ENCODE data around the gene FILIP1L. TPM values are rescaled to one million over a fixed set of nuclear protein-coding genes. Genes with fewer than 3 reads are reported as not detected.

FILIP1L gene
- polyA plus RNA-seq, 1 of the 3 experiments (the other 2 are of a cell fraction) = 26.8 TPM

DNA sequence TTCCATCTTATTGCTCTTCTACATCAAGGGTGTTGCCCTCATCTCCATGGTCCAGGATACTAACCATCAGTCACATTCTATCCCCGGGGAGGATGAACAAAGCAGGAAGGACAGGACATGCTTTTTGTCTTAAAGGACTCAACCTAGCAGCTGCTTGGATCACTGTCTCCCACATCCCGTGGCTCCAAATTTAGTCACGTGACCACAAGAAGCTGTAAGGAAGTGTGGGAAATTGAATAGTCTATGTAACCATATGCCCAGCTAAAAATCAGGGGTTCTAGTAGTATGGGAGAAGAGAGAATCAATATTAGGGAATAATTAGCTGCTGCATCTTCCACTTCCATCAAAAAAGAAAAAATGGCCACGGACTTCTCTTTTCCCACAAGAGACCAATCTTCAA is 314.9 kb downstream of the FILIP1L start:
- WGBS (ENCODE audit: low lambda C conversion rate) = 29% methylated on average over 4 of the region's 4 CpGs
- no peaks in the 10 kb centered on the region for H3K4me1 ChIP-seq (ENCODE audit: control insufficient read depth in 1 of 2, insufficient read depth in 2 of 2, low read depth in 1 of 2, low read length in 1 of 2)
- no peak for DNase-seq
- ChIA-PET CTCF (no interaction called here), POLR2A (no interaction called here)
- H2AFZ ChIP-seq (ENCODE audit: low read depth) = no peak overlapping the region
- H3K4me2 ChIP-seq = no peak overlapping the region
- no peak overlapping the region for H3K27ac ChIP-seq (ENCODE audit: low read depth in 2 of 2, low read length in 1 of 2)
- no peaks in the 10 kb centered on the region for H3K79me2 ChIP-seq (ENCODE audit: insufficient read depth)
- no peaks in the 10 kb centered on the region for H3K27me3 ChIP-seq (ENCODE audit: insufficient read depth)
- no peaks in the 10 kb centered on the region for H3K9me2 ChIP-seq
- H4K20me1 ChIP-seq (ENCODE audit: insufficient read depth) = no peaks in the 10 kb centered on the region
- H3K9ac ChIP-seq = no peak overlapping the region
- H3K36me3 ChIP-seq (replicated peaks in 1 of 2; ENCODE audit: control insufficient read depth in 1 of 2, insufficient read depth in 2 of 2, low read length in 1 of 2) = no peaks in the 10 kb centered on the region
- H3F3A ChIP-seq (replicated peaks; ENCODE audit: insufficient read depth) = no peaks in the 10 kb centered on the region
- H3K9me3 ChIP-seq = no peaks in the 10 kb centered on the region
- no peak for TF ChIP-seq FOSL2 (IDR thresholded peaks at IDR 0.05; ENCODE audit: borderline replicate concordance, low read depth)
- TF ChIP-seq RFX5 (IDR thresholded peaks at IDR 0.05; ENCODE audit: low read length) = no peak
- TF ChIP-seq MXI1 (IDR thresholded peaks at IDR 0.05; ENCODE audit: low read depth, low read length) = no peak
- TF ChIP-seq, protein P1, sequence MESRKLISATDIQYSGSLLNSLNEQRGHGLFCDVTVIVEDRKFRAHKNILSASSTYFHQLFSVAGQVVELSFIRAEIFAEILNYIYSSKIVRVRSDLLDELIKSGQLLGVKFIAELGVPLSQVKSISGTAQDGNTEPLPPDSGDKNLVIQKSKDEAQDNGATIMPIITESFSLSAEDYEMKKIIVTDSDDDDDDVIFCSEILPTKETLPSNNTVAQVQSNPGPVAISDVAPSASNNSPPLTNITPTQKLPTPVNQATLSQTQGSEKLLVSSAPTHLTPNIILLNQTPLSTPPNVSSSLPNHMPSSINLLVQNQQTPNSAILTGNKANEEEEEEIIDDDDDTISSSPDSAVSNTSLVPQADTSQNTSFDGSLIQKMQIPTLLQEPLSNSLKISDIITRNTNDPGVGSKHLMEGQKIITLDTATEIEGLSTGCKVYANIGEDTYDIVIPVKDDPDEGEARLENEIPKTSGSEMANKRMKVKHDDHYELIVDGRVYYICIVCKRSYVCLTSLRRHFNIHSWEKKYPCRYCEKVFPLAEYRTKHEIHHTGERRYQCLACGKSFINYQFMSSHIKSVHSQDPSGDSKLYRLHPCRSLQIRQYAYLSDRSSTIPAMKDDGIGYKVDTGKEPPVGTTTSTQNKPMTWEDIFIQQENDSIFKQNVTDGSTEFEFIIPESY (IDR thresholded peaks at IDR 0.05; ENCODE audit: borderline replicate concordance, low read depth) = no peak
- H3K4me3 ChIP-seq (ENCODE audit: low read depth in 2 of 2, low read length in 1 of 2) = no peak overlapping the region

DNA sequence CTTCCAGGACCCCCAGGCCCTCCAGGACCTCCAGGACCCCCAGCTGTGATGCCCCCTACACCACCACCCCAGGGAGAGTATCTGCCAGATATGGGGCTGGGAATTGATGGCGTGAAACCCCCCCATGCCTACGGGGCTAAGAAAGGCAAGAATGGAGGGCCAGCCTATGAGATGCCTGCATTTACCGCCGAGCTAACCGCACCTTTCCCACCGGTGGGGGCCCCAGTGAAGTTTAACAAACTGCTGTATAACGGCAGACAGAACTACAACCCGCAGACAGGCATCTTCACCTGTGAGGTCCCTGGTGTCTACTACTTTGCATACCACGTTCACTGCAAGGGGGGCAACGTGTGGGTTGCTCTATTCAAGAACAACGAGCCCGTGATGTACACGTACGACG is 318.7 kb downstream of the FILIP1L start:
- TF ChIP-seq TEAD4 (IDR thresholded peaks at IDR 0.05; ENCODE audit: borderline replicate concordance, insufficient read depth) (no peak), MEF2A (IDR thresholded peaks at IDR 0.05; ENCODE audit: borderline replicate concordance, low read depth) (no peak), NFIC (IDR thresholded peaks at IDR 0.05; ENCODE audit: borderline replicate concordance) (no peak), GABPA (IDR thresholded peaks at IDR 0.05; ENCODE audit: low read depth) (no peak), SIN3A (IDR thresholded peaks at IDR 0.05; ENCODE audit: borderline replicate concordance, low read depth, low read length) (no peak)
- TF ChIP-seq, protein P2, sequence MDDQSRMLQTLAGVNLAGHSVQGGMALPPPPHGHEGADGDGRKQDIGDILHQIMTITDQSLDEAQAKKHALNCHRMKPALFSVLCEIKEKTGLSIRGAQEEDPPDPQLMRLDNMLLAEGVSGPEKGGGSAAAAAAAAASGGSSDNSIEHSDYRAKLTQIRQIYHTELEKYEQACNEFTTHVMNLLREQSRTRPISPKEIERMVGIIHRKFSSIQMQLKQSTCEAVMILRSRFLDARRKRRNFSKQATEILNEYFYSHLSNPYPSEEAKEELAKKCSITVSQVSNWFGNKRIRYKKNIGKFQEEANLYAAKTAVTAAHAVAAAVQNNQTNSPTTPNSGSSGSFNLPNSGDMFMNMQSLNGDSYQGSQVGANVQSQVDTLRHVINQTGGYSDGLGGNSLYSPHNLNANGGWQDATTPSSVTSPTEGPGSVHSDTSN (IDR thresholded peaks at IDR 0.05) = no peak
- TF ChIP-seq, protein P3, sequence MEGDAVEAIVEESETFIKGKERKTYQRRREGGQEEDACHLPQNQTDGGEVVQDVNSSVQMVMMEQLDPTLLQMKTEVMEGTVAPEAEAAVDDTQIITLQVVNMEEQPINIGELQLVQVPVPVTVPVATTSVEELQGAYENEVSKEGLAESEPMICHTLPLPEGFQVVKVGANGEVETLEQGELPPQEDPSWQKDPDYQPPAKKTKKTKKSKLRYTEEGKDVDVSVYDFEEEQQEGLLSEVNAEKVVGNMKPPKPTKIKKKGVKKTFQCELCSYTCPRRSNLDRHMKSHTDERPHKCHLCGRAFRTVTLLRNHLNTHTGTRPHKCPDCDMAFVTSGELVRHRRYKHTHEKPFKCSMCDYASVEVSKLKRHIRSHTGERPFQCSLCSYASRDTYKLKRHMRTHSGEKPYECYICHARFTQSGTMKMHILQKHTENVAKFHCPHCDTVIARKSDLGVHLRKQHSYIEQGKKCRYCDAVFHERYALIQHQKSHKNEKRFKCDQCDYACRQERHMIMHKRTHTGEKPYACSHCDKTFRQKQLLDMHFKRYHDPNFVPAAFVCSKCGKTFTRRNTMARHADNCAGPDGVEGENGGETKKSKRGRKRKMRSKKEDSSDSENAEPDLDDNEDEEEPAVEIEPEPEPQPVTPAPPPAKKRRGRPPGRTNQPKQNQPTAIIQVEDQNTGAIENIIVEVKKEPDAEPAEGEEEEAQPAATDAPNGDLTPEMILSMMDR (IDR thresholded peaks at IDR 0.05) = no peak
- no peak overlapping the region for H3K27ac ChIP-seq (ENCODE audit: low read depth in 2 of 2, low read length in 1 of 2)
- no peak overlapping the region for H3K4me3 ChIP-seq (ENCODE audit: low read depth in 2 of 2, low read length in 1 of 2)
- H3K79me2 ChIP-seq (ENCODE audit: insufficient read depth) = no peaks in the 10 kb centered on the region
- 81% methylated on average over 15 of the region's 15 CpGs for WGBS (ENCODE audit: low lambda C conversion rate)
- no peaks in the 10 kb centered on the region for H3K27me3 ChIP-seq (ENCODE audit: insufficient read depth)
- POLR2A ChIA-PET = no interaction called here
- no peaks in the 10 kb centered on the region for H3K36me3 ChIP-seq (replicated peaks in 1 of 2; ENCODE audit: control insufficient read depth in 1 of 2, insufficient read depth in 2 of 2, low read length in 1 of 2)
- H3F3A ChIP-seq (replicated peaks; ENCODE audit: insufficient read depth) = no peaks in the 10 kb centered on the region
- CTCF ChIA-PET = no interaction called here
- H3K9me2 ChIP-seq = no peaks in the 10 kb centered on the region
- no peaks in the 10 kb centered on the region for H3K9me3 ChIP-seq
- H4K20me1 ChIP-seq (ENCODE audit: insufficient read depth) = no peaks in the 10 kb centered on the region
- H2AFZ ChIP-seq (ENCODE audit: low read depth) = no peak overlapping the region
- H3K9ac ChIP-seq = no peak overlapping the region
- no peak overlapping the region for H3K4me2 ChIP-seq
- no peaks in the 10 kb centered on the region for H3K4me1 ChIP-seq (ENCODE audit: control insufficient read depth in 1 of 2, insufficient read depth in 2 of 2, low read depth in 1 of 2, low read length in 1 of 2)
- DNase-seq = no peak

All from SK-N-SH (cell line).